ENCODE data around the gene TAB2. TPM values are rescaled to one million over a fixed set of nuclear protein-coding genes. Genes with fewer than 3 reads are reported as not detected.

The TAB2 gene
- total RNA-seq, 1 experiment from 2014 or later: 43.6 TPM

- Histone ChIP-seq H3K4me1 (peaks cover 5% of the 10 kb centered on the region; the same call in 1 of the 2 replicates), H3K36me3 (ENCODE audit: control insufficient read depth, insufficient read depth, low read length) (no peaks in the 10 kb centered on the region), H3K4me3 (ENCODE audit: low read depth, low read length) (no peak overlapping the region), H3K9me3 (no peaks in the 10 kb centered on the region), H3K27me3 (replicated peaks; ENCODE audit: control insufficient read depth, insufficient read depth, low read length) (no peaks in the 10 kb centered on the region)
- no peaks in the 10 kb centered on the region for H3K9me3 Mint-ChIP-seq (ENCODE audit: unreplicated experiment)
- no peaks in the 10 kb centered on the region for H3K27me3 Mint-ChIP-seq (ENCODE audit: insufficient read depth, unreplicated experiment)
- no peaks in the 10 kb centered on the region for H3K36me3 Mint-ChIP-seq (ENCODE audit: insufficient read depth, unreplicated experiment)
- TF ChIP-seq, protein P1, sequence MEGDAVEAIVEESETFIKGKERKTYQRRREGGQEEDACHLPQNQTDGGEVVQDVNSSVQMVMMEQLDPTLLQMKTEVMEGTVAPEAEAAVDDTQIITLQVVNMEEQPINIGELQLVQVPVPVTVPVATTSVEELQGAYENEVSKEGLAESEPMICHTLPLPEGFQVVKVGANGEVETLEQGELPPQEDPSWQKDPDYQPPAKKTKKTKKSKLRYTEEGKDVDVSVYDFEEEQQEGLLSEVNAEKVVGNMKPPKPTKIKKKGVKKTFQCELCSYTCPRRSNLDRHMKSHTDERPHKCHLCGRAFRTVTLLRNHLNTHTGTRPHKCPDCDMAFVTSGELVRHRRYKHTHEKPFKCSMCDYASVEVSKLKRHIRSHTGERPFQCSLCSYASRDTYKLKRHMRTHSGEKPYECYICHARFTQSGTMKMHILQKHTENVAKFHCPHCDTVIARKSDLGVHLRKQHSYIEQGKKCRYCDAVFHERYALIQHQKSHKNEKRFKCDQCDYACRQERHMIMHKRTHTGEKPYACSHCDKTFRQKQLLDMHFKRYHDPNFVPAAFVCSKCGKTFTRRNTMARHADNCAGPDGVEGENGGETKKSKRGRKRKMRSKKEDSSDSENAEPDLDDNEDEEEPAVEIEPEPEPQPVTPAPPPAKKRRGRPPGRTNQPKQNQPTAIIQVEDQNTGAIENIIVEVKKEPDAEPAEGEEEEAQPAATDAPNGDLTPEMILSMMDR (IDR thresholded peaks at IDR 0.05; ENCODE audit: insufficient read depth in 1 of 2, low read depth in 1 of 2, low read length in 1 of 2, severe bottlenecking in 1 of 2, unreplicated experiment in 1 of 2): no peak
- H3K4me3 Mint-ChIP-seq (ENCODE audit: unreplicated experiment): no peak overlapping the region
- ChIA-PET POLR2A (no interaction called here), CTCF (no interaction called here)
- no peak for DNase-seq
- no TSS peak for BruUV-seq (replicated peaks)
- intact Hi-C loops (cut with micrococcal nuclease; ENCODE audit: unreplicated experiment): no loop called here
- H3K4me1 Mint-ChIP-seq (ENCODE audit: low read depth, unreplicated experiment): peaks cover 7% of the 10 kb centered on the region
- H3K27ac Mint-ChIP-seq (ENCODE audit: unreplicated experiment): no peak overlapping the region
Measured at GRCh38 chr6:149311293-149311692, 6.2 kb upstream of the TAB2 start.

DNA sequence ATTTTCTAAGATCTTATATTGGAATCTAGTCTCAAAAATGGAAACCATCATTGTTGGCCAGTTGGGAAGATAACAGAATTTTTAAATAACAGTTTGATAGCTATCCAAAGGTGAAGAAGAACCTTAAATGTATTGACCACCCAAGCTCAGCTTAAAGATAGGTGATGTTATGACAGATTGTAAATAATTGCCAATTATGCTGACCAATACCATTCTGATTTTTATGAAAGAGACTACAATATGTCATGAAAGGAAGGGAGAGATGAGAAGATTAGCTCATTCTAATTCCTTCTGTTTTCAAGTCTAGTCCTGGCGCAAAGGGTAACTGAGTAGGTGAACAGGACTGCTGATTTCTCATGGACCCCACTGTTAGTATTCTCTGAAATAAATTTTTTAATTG lies 5.7 kb upstream of the TAB2 start:
- no peaks in the 10 kb centered on the region for H3K27me3 Mint-ChIP-seq (ENCODE audit: insufficient read depth, unreplicated experiment)
- H3K4me1 ChIP-seq: peaks cover 5% of the 10 kb centered on the region; the same call in 1 of the 2 replicates
- DNase-seq: no peak
- H3K9me3 ChIP-seq: no peaks in the 10 kb centered on the region
- no peaks in the 10 kb centered on the region for H3K27me3 ChIP-seq (replicated peaks; ENCODE audit: control insufficient read depth, insufficient read depth, low read length)
- TF ChIP-seq, protein P1 (IDR thresholded peaks at IDR 0.05; ENCODE audit: insufficient read depth in 1 of 2, low read depth in 1 of 2, low read length in 1 of 2, severe bottlenecking in 1 of 2, unreplicated experiment in 1 of 2): no peak
- no peak overlapping the region for H3K4me3 Mint-ChIP-seq (ENCODE audit: unreplicated experiment)
- ChIA-PET POLR2A (no interaction called here), CTCF (no interaction called here)
- no peak overlapping the region for H3K4me3 ChIP-seq (ENCODE audit: low read depth, low read length)
- H3K36me3 ChIP-seq (ENCODE audit: control insufficient read depth, insufficient read depth, low read length): no peaks in the 10 kb centered on the region
- no peaks in the 10 kb centered on the region for H3K9me3 Mint-ChIP-seq (ENCODE audit: unreplicated experiment)
- no peaks in the 10 kb centered on the region for H3K36me3 Mint-ChIP-seq (ENCODE audit: insufficient read depth, unreplicated experiment)
- peaks cover 7% of the 10 kb centered on the region for H3K4me1 Mint-ChIP-seq (ENCODE audit: low read depth, unreplicated experiment)
- intact Hi-C loops (cut with micrococcal nuclease; ENCODE audit: unreplicated experiment): no loop called here
- BruUV-seq (replicated peaks): no TSS peak
- no peak overlapping the region for H3K27ac Mint-ChIP-seq (ENCODE audit: unreplicated experiment)

DNA sequence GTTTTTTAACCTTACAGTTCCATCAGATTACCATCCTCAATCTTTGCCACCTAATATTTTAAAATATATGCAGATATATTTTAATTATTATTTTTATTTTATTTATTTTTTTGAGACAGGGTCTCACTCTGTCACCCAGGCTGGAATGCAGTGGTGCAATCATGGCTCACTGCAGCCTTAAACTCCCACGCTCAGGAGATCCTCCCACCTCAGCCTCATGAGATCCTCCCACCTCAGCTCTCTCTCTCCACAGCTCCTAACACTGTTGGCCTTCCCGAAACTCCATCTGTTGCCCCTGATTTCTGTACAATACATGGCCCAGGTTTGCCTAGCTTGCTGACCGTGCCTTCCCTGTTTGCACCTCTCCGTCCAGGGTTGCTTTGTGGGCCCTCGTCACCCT lies 4.4 kb upstream of the TAB2 start:
- ChIA-PET POLR2A (no interaction called here), CTCF (no interaction called here)
- TF ChIP-seq, protein P1 (IDR thresholded peaks at IDR 0.05; ENCODE audit: insufficient read depth in 1 of 2, low read depth in 1 of 2, low read length in 1 of 2, severe bottlenecking in 1 of 2, unreplicated experiment in 1 of 2): no peak
- Histone ChIP-seq H3K4me3 (ENCODE audit: low read depth, low read length) (no peak overlapping the region), H3K36me3 (ENCODE audit: control insufficient read depth, insufficient read depth, low read length) (no peaks in the 10 kb centered on the region), H3K9me3 (no peaks in the 10 kb centered on the region), H3K4me1 (peaks cover 5% of the 10 kb centered on the region; the same call in 1 of the 2 replicates), H3K27me3 (replicated peaks; ENCODE audit: control insufficient read depth, insufficient read depth, low read length) (no peaks in the 10 kb centered on the region)
- H3K4me3 Mint-ChIP-seq (ENCODE audit: unreplicated experiment): no peak overlapping the region
- no peaks in the 10 kb centered on the region for H3K9me3 Mint-ChIP-seq (ENCODE audit: unreplicated experiment)
- DNase-seq: no peak
- no peak overlapping the region for H3K27ac Mint-ChIP-seq (ENCODE audit: unreplicated experiment)
- H3K36me3 Mint-ChIP-seq (ENCODE audit: insufficient read depth, unreplicated experiment): no peaks in the 10 kb centered on the region
- H3K27me3 Mint-ChIP-seq (ENCODE audit: insufficient read depth, unreplicated experiment): no peaks in the 10 kb centered on the region
- no TSS peak for BruUV-seq (replicated peaks)
- intact Hi-C loops (cut with micrococcal nuclease; ENCODE audit: unreplicated experiment): no loop called here
- H3K4me1 Mint-ChIP-seq (ENCODE audit: low read depth, unreplicated experiment): peaks cover under 1% of the 10 kb centered on the region

Data from Caco-2 (cell line).